Left hindlimb (tissue), 1 donor: ENCODE results near the gene IQCK.

Source experiments
- DNase-seq: peaks from one replicate; pipeline ENCODE4 v3.0.0-alpha.2; 2018

IQCK gene

DNA sequence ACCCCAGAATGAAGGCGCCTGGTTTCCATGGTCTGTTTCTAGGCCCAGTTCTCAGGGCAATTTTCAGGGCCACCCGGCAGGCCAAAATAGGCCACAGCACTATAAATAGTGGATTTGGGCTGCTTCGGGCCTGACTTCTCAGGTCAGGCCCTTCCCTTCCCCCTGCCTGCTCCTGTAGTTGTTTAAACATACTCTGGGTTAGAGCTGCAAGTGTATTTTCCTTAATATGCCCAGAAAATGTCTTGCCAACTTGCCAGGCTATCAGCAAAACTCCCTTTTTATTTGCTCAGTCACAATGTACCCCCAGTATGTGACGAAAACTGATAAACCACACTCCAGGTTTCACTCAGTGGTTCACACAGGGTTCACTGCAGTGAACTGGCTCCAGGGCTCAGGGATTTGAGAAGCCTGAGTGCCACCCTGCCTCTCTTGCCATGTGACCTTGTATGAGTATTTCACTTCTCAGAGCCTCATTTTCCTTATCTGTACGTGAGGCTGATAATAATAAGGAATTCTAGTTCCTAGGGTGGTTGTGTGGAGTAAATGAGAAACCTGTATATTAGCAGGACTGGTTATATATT is 90.1 kb downstream of the IQCK start:
- DNase-seq: no peak

DNA sequence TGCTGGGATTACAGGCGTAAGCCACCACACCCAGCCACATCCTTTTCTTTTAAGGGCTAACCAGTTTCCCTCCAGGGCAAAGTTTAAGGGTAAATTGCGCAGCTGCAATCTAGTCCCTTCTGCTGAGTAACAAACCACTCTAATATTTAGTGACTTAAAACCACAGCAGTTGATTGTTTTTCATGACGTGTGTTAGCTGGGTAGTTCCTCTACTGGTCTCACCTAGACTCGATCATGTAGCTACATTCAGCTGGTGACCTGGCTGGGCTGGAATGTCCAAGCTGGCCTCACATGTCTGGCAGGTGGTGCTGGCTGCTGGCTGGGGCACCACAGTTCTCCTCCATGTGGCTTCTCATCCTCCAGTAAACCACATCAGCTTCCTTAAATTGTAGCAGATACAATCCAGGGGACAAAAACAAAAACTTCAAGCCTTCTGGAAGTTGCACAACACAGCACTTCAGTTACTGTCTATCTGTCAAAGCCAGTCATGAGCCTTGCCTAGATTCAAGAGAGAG is 91.1 kb downstream of the IQCK start:
- DNase-seq: no peak

DNA sequence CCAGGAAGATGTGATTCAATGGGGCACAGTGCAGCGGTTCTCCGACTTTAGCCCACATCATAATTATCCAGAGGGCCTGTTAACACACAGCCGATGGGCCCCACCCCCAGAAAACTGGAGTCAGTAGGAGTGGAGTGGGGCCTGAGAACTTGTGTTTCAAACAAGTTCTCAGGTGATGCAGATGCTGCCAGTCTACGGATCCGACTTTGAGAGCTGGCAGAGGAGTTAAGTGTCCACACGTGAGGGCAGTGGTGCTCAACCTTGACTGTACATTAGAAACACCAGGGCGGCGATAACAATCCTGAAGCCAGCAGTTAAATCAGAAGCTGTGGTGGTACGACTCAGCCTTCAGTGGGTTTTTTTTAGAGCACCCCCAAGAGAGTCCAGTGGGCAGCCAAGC is 91.6 kb downstream of the IQCK start:
- DNase-seq: no peak

DNA sequence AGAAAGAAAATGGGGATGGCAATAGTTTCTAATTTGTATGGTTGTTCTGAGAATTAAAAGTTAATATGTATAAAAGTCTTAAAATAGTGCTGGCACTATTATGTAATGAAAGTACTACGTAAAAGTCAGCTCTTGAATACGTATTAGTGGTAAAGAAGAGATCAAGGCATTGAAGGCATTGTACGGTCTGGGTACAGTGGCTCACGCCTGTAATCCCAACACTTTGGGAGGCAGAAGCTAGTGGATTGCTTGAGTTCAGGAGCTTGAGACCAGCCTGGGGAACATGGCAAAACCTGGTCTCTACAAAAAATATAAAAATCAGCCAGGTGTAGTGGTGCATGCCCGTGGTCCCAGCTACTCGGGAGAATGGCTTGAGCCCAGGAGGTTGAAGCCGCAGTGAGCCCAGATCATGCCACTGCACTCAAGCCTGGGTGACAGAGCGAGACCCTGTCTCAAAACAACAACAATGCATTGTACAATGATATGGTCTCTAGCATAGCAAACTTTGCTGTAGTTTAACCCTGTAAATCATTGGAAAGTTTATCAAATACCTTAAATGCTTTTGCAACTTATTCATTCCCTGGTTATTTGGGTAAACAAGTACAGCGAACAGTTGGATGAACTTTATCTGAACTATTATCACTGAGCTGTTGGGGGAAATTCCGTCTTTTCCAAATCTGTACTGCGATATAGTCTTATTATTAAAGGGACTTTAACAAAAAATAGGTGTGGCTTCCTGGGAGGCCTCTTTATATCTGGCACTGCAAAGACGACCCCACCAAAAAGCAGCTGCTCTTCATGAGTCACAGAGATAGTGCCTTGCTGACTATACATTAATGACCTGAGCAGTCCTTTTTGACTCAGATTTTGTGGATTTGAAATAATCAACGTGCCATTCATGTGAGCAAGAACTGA is 93.0 kb downstream of the IQCK start:
- no peak for DNase-seq

DNA sequence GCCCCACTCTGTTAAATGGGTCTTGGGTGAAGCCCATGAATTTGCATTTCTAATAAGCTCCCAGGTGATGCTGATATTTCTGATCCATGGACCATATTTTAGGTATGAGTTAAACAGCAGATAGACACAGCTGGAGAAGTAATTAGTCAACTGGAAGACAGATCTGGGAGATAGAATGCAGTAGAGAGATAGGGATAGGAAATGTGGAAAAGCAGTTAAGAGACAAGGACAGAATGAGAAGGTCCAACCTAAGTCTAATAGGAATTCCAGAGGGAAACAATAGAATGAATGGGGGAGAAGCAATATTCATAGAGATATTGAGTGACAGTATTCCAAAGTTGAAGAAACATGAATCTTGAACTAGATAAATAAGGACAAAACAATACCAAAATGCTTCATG is 94.9 kb downstream of the IQCK start:
- DNase-seq: no peak

DNA sequence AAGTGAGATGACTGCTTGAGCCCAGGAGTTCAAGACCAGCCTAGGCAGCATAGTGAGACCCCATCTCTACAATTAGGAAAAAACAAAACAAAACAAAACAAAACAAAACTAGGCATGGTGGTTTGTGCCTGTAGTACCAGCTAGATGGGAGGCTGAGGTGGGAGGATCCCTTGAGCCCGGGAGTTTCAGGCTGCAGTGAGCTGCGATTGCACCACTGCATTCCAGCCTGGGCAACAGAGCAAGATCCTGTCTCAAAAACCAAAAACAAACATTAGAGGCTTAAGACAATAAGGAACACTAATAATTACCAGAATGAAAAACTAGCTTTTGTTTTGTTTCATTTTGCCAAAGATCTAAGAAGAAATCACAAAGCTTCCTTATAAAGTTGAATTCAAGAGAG is 97.3 kb downstream of the IQCK start:
- DNase-seq: no peak

DNA sequence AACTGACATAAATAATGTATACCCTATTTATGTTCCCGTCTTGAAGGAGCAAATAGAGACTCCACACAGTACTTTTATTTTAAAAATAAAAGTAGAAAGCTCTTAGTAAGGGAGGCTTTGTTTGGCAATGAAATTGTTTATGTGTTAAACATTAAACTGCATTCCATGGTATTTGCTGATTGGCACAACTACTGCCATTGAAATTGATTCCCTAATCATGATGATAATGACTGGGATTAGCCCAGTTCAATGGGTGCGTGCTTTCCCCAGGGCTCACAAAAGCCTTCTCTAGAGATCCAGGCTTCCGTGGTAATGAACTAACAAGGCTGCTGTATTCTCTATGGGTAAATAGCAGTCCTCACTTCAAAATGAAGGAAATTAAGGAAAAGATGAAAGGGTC is 99.1 kb downstream of the IQCK start:
- no peak for DNase-seq

DNA sequence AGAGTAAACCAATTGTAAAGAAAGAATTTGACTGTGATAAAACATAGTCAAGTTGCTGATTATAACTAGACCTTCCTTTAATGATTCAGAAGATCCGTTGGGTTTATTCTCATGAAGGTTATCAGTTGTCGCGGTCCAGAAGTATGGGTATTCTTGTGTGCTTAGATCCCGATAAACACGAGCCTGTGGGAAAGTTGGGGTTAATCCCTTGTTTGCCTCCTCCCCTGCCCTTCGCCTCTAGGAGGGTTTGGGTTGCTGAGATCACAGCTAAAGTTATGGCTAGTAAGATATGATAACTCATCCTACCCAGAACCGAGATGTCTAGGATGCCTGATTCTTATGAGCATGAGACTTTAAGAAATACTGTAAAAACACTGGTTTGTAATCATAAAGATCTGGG is 99.8 kb downstream of the IQCK start:
- DNase-seq: no peak

DNA sequence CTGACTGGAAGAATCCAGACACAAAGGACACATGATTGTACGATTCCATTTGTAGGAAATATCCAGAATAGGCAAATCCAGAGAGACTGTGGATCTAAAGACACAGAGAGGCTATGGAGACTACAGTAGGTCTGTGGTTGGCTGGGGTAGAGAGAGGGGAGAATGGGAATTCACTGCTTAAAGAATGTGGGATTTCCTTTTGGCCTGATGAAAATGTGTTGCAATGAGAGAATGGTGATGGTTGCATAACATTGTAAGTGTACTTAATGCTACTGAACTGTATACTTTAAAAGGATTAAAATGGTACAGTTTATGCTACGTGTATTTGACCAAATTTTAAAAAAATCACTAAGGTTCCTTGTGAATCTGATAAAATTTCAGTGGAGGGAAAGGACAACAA is 104.5 kb downstream of the IQCK start:
- no peak for DNase-seq

DNA sequence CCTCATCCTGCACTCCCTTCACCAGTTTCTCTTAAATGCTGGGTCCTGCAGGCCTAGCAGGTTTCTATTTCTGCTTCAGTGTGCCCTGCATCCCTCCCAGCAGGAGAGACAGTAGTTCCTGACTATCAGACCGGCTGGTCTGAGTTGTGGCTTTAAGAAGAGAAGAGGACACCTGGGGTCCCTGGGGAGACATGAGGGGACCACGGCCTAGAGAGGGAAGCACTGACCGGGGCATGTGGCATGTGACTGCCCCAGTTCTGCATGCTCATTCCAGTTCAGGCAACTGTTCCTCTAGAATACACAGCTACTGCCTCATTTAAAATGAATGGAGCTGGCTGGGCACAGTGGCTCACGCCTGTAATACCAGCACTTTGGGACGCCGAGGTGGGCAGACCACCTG is 105.3 kb downstream of the IQCK start:
- DNase-seq: no peak

DNA sequence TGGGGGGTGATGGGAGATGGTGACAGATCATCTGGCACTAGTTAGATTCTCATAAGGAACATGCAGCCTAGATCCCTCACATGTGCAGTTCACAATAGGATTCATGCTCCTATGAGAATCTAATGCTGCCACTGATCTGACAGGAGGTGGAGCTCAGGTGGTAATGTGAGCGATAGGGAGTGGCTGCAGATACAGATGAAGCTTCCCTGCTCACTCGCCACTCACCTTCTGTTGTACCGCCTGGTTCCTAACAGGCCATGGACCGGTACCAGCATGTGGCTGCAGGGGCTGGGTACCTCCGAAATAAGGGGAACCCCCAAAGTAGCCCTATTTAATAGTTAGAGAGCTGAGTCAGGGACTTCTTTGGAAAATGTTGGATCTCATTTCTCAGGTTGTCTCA is 106.1 kb downstream of the IQCK start:
- no peak for DNase-seq

DNA sequence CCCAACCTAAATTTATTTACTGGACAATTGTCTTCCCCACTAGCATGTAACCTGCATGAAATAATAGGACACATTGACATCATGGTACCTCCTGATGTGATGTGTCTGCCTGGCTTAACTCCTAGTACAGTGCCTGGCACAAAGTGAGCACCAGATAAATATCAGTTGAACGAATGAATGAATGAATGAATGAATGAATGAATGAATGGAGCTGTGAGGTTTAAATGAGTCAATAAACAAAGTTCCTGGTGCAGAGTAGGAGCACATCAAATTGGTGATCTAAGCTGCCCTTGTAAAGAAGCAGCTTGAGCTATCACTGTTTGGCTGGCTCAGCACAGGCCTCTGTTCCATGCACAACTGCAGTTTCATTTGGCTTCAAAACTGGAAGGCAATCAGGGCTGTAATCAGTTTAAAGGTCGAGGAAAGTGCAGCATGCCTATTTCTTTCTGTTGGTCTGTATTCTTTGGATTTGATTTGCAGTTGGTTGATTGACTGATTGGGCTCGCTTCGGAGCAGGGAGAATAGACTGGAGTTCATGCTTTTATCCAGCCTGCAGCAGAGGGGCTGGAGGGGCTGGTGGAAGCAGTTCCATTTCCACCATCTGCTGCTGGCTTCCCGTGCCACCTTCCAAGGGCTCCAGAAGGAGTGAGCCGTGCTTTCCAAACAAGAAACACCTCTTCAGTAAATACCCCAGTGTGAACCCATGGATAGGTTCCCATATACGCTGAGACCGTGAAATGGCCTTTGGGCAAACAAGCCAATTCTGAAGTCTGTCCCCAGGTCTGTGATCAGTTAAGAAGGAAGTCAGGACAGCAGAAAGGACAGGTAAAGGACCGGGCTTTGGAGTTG is 112.0 kb downstream of the IQCK start:
- no peak for DNase-seq

DNA sequence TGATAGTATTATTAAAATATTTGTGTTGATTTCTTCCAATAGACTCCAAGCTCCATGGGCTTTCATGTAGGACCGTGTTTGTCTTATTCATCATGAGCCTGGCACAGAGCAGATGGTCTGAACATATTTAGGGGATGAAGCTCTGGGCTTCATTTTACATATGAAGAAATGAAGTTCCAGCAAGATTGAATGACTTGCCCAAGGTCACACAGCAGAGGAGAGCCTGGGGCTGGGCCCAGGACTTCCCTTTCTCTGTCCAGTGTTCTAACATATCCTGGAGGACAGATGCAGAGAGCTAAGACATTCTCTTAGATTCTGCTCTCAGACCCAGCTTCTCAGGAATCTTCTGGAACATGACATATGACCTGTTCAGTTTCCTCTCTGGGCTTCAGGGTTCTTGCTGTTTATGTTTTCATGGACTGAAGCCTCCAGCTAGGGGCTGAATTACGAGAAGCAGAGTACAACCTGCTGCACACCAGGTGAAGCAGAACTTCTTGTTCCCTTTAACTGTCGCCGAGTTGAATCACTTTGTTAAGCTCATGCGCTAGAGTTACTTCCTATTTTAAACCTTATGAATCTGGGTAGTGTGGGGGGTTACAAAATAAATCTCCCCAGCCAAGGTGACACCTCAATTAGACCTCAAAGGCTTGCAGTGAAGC is 113.0 kb downstream of the IQCK start:
- DNase-seq: no peak

DNA sequence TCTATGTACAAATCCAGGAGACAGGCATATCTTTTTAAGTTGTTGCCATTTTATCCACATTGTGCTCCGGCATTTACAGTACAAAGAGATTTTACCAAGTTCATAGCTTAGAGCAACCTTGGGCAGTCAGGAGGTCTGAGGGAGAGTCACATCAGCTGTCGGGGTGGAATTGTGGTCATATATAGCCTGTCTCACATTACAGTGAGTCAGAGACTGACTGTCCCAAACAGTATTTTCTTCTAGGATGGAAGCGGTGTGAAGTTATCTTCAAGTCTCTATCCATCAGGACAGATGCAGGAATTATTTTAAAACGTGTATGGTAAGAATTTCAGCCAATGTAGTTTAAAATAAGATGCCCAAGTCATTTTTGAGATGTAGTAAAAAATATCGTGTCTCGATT is 113.6 kb downstream of the IQCK start:
- no peak for DNase-seq

DNA sequence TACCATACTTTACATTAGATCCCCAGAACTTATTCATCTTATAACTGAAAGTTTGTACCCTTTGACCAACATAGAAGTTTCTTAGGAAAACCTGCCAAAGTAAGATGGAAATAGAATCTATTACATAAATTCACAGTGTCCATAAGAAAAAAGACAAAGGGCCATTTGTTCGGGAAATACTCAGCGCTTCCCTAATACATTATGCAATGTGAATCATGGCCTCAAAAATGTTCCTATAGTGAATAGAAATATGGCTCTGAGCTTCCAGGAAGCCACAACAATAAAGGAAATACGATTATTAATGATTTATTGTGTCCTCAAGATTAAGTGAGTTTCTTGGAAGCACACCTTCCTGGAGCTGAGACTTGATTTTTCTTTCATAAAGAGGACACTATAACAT is 115.1 kb downstream of the IQCK start:
- DNase-seq: no peak

DNA sequence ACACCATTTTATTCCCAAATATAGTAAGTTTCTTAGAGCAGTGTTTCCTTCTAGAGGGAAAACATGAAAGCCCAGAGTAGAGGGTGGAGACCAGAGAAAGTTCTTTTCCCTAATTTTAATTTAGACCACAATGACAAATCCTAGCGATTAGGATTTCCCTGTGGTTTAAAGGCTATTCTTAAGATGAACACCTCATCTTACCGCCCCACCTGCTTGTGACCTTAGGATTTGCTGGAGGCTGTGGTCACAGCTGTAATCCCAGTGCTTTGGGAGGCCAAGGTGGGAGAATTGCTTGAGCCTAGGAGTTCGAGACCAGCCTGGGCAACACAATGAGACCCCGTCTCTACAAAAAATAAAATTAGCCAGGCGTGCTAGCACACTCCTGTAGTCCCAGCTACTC is 115.5 kb downstream of the IQCK start:
- no peak for DNase-seq

DNA sequence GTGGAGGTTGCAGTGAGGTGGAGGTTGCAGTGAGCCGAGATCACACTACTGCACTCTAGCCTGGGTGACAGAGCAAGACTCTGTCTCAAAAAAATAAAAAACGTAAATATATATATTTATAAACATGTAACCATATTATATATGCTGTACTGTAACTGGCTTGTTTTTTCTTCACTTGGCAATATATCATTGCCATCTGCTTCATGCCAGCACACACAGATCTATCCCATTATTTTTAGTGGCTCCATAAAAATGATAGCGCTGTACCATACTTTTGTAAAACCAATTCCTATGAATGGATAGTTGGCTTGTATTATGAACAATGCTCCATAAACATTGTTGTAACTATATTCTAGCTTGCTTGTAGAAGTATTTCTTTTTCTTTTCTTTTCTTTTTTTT is 117.1 kb downstream of the IQCK start:
- no peak for DNase-seq

DNA sequence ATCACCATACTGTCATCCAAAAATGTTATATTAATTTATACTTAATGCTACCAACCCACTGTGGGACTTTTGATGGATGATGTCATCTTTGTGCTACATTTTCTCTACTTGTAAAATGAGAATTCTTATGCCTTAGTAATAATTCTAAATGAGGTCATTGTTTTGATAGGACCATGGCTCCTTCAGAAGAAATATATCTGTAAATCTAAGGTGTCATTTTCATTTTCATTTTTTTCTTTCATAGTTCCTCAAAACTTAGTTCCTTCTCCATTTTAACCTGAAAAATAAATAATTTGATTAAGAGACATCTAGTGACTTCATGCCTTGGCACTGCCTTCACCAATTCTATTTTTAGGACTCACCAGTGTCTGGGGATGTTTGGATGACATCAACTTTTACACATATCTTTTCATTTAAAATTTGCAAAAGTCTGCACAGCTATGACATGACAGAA is 117.9 kb downstream of the IQCK start:
- no peak for DNase-seq

DNA sequence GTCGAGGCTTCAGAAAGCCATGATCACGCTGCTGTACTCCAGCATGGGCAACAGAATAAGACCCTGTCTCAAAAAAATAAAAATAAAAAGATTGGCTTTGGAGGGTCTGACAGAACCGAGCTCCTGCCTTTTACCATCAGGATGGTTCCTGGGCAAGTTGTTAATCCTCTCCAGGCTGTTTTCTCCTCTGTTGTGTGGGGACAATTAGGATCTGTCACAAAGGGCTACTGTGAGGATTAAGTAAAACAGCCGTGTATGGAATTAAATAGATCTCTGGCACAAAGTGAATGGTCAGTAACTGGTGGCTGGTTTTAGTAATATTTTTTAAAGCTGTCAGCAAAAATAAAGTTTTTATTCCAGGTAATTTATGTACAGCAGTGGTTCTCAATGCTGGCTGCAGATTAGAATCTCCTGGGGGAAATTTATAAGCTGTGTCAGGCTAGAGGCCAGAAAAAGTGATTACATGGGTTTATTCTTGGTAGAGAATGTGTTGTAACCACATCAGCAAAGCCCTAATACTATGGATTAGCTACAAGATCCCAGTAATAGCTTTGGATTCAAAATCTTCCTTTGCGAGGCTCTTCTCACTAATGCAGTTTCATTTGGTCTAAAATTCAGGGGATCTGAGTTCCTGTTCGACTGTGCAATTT is 119.4 kb downstream of the IQCK start:
- DNase-seq: no peak

DNA sequence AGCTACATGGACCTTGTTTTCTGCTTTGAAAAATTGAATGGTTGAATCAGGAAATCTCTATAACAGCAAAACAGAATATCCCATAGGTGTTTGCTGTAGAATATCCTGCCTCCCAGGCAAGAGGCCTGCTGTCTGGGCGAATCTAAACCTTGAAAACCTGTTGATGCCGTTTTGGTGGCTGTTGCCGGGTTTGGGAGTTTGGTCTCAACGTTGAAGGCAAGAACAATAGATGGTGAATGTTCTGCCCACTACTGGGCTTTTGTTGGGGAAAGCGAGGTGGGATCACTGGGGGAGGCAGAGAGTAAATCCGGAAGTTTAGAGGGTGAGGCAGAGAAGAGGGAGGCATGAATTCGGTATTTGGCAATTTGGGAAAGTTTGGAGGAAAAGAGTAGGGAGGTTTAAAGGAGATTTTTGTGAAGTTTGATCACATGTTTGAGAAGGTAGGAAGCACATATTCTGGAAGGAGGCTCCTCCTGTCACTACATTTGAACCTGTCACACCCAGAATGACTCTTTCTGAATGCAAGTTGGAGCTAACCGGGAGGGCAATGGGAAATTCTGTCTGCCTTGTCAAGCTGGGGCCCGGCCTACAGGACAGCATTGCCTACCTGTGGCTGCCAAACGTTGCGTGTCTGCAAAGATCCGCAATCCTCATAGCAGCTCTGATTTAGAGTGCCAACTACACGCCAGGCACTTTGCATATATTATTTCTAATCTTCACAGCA is 120.1 kb downstream of the IQCK start:
- DNase-seq: no peak

DNA sequence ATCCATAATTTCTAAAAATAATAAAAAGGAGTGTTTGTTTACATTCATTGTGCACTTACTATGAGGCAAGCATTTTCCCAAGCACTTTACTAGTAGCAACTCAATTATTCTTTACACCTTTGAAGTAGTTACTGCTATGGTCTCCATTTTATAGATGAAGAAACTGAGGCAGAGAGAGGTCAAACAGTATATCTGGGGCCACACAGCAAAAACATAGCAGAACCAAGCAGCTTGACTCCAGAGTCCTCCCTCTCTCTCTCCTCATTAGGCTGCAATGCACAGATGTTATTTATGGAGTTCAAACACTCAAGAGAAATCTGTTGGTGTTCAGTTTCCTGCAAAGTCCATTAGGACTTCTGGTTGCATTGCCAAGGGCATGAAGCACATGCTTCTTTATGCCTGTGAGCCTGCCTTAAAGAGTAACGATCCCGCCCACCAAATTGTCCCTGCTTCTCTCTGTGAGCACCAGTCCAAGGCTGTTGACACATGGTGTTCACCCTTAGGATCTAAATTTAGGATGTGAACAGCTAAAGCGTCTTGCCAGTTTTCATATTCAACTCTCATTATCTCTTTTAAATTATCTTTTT is 122.5 kb downstream of the IQCK start:
- DNase-seq: no peak
